ENCODE results near the gene ARL15.
"Not testable (repeated sequence)": the region's sequence is repeated elsewhere in the genome, so short reads cannot be mapped to it uniquely, and the experiment has no call there.

The ARL15 gene

DNA sequence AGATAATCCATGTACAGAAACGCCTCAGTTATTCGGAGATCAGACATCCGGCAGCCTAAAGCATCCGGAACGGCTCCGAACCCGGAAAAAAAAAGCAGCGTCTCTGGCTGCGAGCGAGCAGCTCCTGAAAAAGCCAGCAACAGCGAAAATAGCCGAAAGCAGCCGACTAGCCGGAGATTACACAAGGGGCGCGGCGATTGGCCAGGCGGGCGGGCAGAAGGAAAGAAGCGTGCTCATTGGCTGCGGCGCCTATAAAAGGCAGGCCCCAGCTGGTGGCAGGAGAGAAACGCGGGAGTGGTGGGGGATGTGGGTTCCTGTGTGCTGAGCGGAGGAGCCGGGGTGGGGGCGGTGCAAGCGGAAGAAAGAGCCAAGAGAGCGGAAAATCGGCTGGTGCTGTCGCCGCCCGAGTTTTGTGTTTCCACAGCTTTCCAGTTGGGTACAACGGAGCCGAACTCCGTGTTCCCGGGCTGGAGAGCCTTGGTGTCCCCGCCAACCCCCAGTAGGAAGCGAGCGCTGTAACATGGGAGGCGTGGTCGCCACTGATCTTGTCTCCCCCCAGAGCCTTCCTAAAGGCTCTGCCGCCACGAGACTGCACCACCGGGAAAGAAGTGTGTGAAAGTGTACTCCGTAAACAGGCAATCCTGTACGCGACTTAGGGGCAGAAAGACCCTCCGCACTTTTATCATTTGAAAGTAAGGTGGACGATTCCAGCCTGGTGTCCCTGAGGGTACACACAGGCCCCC, at the start of gene ARL15:
ARL15 (minus strand) TSS at position 141 of the 743 bp plus-strand sequence.
- peak; percentile 89 for DNase-seq (ENCODE audit: low read depth)

DNA sequence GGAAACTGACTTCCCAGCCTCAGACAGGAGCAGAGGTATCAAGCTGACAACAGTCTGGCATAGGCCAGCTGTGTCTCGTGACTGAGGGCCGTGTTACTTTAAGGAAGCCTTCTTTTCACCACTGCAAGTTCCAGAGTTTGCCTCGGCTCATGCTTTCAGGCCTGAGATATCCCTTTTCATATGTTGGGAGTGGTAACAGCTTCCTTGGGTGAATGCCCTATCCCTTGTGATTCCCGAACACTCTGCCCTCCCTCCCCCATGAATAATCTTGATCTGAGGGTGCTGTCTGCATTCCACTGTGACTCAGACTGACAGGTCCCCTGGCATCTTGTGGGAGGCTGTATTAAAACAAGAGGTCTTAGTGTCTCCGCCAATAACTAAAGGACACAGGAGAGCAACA, 49.7 kb upstream of the ARL15 start:
- DNase-seq (ENCODE audit: low read depth): no peak

DNA sequence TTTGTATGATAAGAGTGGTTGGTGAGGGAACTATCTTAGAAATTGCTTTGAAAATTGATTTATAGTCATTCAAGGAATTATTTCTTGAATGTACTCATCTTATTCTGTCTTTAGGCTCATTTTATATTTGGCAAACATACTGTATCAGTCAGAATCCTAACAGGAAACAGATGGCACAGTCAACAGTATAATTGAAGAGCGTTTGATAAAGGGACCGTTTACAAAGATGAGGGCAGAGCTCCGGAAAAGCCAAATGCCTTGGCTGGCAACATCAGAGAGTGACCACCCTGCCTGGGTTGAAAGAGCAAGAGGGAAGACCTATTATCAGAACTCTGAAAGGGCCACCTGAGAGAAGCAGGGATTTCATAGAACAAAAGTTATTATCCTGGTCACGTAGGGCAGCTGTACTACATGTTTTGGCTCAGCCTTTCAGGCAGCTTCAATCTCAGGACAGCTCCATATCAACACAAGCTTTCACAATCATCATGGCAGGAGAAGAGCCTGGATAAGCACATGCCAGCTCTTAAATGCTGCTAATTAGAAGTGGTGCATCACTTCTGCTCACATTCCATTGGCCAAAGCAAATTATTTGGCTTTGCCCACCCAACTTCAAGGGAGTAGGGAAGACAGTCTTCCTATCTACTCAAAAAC, 47.2 kb upstream of the ARL15 start:
- DNase-seq (ENCODE audit: low read depth): no peak

DNA sequence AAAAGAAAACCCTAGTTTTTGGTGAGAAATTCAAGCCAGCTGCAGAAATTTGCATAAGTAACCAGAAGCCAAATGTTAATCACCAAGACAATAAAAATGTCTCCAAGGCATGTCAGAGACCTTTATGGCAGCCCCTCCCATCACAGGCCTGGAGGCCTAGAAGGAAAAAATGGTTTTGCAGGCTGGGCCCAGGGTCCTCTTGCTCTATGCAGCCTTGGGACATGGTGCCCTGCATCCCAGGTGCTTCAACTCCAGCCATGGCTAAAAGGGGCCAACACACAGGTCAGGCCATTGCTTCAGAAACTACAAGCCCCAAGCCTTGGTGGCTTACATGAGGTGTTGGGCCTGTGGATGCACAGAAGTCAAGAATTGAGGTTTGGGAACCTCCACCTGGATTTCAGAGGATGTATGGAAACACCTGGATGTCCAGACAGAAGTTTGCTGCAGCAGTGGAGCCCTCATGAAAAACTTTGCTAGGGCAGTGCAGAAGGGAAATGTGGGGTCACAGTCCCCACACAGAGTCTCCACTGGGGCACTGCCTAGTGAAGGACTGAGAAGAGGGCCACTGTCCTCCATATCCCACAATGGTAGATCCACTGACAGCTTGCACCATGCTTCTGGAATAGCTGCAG, 43.7 kb upstream of the ARL15 start:
- DNase-seq (ENCODE audit: low read depth): not testable (repeated sequence)

DNA sequence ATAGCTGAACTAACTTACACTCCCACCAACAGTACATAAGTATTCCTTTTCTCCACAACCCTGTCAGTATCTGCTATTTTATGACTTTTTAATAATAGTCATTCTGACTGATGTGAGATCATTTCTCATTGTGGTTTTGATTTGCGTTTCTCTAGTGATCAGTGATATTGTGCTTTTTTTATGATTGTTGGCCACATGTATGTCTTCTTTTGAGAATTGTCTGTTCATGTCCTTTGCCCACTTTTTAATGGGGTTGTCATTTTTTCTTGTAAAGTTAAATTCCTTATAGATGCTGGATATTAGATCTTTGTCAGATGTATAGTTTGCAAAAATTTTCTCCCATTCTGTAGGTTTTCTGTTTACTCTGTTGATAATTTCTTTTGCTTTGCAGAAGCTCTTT, 42.2 kb upstream of the ARL15 start:
- not testable (repeated sequence) for DNase-seq (ENCODE audit: low read depth)

DNA sequence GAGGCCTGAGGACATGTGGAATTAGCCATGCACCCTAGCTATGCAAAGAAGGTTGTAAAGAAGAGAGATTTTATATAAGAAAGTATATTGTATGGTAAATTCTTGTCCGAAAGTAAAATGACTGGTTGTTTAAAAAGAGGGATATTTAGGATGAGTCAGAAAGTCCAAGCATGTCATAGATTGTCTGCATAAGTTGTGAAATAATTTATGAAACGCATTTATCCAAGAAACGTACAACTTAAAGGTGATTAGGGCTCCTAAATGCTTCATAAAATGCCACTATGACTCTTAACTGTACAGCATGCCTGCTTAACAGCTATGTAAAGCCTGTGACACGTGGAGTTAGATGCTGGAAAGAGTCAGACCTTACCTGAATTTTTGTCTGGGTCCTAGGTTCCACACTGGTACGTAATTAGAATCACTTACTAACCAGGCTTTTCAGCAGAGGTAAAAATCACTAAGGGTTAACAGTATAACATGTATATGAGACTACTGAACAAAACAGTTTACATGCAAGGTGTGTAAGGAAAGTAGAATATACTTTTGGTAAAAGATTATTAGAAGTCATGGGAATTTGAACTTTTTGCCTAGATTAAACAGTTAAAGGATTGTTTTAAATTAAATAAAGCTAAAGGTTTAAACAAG, 37.0 kb upstream of the ARL15 start:
- DNase-seq (ENCODE audit: low read depth): no peak

DNA sequence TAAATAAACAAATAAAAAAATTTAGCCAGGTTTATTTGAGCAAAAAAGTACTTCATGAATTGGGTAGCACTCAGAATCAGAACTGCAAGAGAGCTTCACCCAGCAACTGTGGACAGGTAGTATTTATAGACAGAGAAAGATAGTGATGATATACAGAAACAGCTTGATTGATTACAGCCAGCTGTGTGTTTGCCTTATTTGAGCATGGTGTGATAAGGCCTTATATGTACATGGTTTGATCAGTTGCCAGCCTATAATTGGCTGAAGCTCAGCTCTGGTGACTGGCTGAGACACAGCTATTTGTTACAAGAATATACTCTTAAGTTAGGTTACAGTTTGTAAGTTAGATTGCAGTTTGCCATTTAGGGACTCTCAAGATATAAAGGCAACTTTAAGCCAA, 34.3 kb upstream of the ARL15 start:
- no peak for DNase-seq (ENCODE audit: low read depth)

DNA sequence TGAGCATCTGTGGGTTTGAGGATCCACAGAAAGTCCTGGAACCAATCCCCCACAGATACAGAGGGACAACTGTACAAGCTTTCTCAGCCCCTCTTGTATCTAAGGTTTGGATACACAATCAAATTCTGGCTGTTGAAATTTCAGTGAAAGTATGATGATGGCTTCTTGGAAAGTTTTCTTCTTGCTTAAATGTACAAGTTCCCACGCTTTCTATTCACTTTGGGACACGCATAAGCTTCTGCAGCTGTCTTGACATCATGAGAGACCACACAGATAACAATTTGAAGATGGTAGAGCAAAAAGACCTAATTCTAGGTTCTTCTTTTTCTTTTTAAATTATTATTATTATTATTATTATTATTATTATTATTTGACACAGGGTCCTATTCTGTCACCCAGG, 31.6 kb upstream of the ARL15 start:
- DNase-seq (ENCODE audit: low read depth): no peak

DNA sequence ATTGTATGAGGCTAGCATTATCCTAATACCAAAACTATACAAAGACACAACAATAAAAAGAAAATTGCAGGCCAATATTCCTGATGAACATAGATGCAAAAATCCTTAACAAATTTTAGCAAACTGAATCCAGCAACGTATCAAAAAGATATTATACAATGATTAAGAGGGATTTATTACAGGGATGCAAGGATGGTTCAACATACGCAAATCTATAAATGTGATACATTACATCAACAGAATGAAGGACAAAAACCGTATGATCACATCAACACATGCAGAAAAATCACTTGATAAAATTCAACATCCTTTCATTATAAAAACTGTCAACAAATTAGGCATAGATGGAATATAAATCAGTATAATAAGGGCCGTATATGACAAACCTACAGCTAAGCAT, 27.1 kb upstream of the ARL15 start:
- DNase-seq (ENCODE audit: low read depth): no peak

DNA sequence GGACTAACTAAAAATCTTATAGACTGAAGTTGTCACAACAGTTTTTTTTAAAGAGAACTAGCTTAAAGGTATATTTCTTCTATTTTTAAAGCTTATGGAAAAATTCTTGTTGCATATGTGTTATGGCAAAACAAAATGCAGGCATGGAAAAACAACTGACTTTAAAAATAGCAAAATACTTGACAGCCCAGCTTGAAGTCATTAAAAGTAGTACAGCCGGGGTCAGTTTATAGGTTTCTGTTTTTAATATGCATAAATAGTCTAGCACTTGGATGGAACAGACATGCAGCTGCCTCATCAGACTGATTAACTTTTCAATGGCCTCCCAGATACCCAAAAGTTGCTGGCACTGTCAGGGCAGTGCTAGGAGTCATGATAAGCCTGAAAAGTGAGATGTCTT, 22.3 kb upstream of the ARL15 start:
- no peak for DNase-seq (ENCODE audit: low read depth)

DNA sequence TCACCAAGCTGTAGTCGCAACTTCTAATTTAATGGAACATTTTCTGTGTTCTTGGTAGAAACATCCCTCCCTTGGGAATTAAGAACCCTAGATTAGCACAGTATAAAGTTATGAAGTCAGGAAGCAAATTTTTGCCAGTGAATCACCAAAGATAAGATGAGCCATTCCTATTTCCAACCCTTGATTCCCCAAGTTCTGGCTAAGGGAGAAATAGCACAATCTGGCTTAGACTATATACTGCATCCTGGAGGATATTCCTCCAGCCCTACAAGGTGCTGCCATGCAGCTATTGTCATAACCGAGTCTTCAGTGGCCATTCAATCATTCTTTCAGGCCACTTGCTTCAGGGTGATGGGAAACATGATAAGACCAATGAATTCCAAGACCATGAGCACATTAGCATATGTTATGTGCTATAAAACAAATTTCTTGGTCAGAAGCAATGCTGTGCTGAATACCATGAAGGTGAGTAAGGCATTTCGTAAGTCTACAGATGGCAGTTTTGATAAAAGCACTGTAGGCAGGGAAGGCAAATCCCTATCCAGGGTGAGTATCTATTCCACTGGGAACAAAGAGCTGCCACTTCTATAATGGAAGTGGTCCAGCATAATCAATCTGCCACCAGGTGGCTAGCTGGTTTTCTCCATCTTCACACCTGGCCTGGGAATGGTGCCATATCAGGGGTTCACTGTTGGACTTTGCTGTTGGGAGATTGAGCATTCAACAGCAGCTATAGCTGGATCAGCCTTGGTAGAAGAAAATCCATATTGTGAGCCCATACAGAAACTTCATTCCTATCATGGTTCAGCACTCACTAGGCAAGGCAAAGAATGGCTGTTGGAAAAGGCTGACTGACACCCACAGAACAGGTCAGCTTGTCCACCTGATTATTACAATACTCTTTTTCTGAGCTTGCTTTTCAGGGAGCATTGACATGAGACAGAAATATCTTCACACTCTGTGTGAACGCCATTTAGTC, 19.6 kb upstream of the ARL15 start:
- DNase-seq (ENCODE audit: low read depth): no peak

DNA sequence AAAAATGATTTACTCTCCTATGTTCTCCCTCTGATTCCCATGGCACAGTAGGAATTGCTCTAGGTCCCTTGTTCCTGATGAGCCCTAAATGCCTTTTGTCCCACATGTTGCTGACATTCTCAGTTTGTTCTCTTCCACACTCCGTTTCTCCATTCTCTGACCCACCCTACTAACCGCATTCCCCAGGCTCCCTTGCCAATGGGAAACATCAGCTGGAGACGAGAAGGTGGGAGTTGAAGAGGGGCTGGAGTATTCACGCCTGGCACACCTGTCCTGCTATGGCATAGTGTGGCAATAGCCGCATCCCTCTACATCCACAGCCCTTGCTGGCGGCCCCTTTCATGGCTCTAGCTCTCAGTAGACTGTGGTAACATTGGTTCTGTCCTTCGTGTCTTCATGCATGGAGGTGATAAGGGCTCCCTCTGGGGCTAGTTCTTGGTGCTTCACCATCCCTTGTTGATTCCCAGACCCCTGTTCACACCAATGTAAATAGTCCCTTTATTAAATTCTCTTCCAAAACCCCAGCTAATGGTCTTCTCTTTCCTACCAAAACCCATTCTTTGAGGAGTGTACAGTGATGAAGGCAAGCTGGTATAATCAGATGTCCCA, 16.4 kb upstream of the ARL15 start:
- DNase-seq (ENCODE audit: low read depth): no peak

DNA sequence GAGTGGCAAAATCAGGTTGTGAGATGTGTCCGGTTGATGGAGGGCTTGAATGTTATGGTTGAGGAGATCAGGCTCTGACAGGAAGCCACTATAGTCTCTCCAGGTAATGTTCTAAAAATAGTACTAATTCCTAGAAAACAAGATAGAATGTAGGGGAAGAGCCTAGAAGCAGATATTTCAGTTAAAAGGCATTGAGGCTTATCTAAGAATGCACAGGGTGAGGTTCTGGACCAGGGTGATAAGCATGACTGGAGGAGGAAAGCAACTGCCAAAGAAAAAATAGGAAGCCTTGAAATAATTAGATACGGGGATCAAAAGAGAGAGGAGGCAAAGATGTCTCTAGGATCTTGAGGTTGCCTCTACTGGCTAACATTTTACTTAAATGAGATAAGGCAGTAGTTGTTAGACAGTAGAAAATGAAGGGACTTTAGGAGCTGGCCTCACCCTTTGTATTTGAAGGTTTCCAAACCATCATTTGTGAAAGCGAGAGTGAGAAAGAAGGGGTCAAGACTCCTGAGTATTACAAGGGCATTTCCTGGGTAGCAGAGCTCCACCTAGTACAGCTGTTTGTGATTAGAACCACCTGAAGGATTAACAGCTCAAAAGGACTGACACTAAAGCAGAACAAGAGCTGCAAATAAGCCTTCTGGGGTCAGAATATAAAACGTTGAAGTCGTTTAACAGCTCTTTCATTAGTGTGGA, 15.4 kb upstream of the ARL15 start:
- no peak for DNase-seq (ENCODE audit: low read depth)

DNA sequence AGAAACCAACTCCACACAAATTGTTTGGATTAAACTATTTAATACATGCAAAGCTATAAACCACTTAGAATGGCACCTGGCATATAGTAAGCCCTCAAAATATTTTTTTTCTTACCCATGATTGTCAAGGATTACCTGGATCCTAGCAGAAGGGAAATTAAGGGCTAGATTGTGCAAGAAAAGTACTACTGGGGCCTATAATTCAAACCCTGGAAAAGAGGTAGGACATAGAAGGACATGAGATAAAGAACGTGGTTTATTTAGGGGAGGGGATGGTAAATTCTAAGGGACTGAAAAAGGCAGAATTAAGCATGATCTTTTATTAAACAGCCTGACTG, 14.9 kb upstream of the ARL15 start:
- DNase-seq (ENCODE audit: low read depth): no peak

DNA sequence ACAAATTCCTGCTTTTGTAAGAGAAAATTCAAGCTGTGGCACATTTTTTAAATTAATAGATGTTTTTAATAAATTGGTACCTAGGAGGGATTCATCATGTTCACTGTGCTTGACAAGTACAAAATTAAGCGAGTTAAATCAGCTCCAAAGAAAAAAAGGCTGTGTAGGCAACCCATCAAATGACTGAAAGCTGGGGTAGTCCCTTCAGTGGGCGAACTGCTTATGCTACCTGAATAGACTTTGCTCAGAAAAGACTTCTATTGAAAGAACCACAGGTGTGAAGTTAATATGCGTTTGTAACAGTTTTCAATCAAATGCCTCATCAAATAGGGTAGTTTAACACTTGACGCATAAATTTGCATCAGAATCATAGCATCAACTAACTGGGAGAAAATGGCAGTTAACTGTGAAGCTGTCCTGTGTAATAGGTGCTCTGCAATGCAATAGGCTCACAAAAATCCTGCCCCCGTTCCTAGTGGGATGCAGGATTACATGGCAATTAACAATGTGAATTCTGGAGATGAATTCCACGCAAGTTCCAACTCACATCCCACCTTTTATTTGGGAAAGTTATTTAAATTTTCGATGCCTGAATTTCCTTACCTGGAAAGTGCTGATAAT, 14.4 kb upstream of the ARL15 start:
- no peak for DNase-seq (ENCODE audit: low read depth)

DNA sequence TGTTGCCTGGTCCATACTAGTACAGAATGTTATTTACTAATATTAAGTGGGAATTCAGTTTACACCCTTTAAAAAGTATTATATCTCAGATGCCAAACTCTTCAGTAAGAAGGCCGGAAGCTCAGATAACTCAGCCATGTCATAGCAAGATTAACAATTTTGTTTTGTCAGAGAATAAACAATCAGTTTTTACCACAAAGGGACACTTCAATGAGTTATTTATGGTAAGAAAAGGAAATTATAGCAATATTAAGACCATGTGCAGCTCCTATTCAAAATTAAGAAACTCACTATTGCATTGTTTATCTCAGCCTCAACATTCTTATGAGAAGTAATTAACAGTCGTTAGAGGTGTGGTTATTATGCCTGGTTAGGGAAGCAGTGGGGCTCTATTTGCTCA, 13.1 kb upstream of the ARL15 start:
- no peak for DNase-seq (ENCODE audit: low read depth)

DNA sequence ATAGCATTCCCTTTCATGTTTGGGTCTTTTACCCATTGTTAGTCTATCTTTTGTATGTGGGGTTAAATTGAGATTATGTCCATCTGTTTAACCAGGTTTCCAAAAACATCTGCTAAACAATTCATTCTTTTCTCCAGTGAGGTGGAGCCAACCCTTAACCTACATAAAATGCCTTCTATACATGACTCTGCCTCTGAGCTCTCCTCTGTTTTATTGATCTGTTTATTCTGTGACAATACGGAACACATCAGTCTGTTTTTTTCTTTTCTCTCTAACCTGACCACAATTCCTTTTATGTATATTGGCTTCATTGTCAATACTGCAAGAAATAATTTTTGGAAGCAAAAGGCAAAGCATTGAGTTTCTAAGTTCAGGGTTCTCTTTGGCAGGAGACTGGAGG, 9.9 kb upstream of the ARL15 start:
- no peak for DNase-seq (ENCODE audit: low read depth)

DNA sequence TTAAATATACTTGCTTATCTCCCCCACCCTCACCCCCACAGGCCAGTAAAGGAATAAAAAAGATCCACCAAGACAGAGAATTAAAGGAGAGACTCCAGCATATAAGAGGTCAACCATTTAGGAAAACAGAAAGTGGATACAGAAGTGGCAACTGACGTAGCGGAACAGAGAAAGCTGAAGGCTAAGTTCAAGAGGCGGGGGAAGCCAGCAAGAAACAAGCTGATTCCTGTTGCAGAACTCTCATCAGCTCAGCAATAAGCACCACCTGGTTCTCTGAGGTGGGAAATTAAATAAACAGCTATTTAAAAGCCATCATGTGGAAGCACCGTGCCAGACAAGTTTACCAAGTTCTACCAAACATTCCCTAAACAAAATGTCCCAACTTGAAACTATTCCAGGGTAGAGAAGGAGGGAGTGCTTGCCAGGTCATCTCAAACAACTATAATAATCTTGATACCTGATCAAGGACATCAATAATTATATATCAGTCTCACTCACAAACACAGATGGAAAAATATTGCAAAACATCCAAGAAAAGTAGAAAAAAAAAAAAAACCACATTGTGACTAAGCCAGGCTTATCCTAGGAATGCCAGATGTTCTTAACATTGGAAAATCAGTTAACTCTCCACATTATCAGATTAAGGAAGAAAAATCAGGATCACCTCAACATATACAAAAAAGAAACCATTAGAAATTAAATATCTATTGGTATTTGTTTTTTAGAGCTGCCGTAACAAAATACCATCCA, 7.3 kb upstream of the ARL15 start:
- no peak for DNase-seq (ENCODE audit: low read depth)

DNA sequence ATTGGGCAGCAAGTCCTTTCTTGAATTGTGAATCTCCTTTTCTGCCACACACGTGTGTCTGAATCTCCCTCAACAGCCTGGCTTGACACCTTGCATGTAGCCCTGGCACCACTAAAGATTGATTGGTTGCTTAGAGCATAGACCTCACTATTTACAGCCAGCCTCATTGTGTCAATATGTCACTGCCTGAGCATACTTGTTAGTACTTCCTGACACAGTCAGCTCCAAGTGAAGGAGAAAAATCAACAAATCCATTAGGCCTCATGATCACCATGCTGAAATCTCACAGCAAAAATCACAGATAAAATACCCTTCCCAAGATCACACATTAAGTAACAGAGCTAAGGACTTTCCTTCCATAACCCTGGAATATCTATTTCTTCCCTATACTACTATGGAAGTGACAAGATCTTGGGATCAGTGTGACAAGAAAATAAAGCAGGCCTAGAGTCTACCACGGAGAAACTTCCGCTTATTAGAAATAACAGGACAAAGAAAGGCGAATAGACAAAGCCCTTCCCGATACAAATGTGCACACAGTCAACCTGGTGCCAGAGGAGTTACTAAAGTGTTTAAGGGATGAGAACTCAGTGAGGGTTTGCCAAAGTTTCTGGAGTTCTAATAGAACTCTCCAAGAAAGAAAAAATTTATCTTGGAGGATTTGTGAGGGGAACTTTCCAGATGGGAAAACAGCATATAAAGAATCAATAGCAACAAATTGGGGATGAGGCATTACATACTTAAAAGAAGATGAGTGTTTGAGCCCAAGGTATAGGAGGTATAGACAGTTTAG, 5.6 kb upstream of the ARL15 start:
- no peak for DNase-seq (ENCODE audit: low read depth)

Data from stimulated activated CD8-positive, alpha-beta memory T cell treated with anti-CD3 and anti-CD28 coated beads, Interleukin-15, amount 100 ng/mL, for 24 hours (primary cell).